Common myeloid progenitor, CD34-positive (primary cell): ENCODE results near the gene RBM5.
A peak's percentile ranks its signal among the peaks of the same experiment; 100 is the strongest.

Experiments used
- CTCF ChIA-PET: fragments of 350-600 bp; sonication (Branson Sonifier 250); formaldehyde crosslinking; loops from one replicate; lab custom pipeline; 2021; ENCODE audit warnings: antibody characterized with exemption; lab: Charles Lee
- POLR2A ChIA-PET: fragments of 350-600 bp; sonication (Branson Sonifier 250); formaldehyde crosslinking; loops from one replicate; lab custom pipeline; 2021; ENCODE audit warnings: antibody characterized with exemption; lab: Charles Lee
- DNase-seq, 3 donors: peaks; one replicate each; pipeline versions ENCODE4 v3.0.0 to v3.0.0-alpha.2; 2013
- H3K27ac ChIP-seq, 2 experiments: 1 replicate in 1 of 2; 2 replicates in 1 of 2; pipeline ENCODE4 v1.7.0; 2013; ENCODE audit warnings: inconsistent platforms in 2 of 2, low read length in 2 of 2, mild to moderate bottlenecking in 2 of 2, low read depth in 1 of 2, moderate library complexity in 1 of 2; ENCODE audit not compliant: severe bottlenecking in 2 of 2, insufficient read depth in 1 of 2, poor library complexity in 1 of 2
- H3K27me3 ChIP-seq, 5 experiments: replicated peaks in 2 of 5; 1 replicate in 3 of 5; 2 replicates in 2 of 5; pipeline versions ENCODE4 v1.6.1 to v1.7.0; 2013; ENCODE audit warnings: low read length in 4 of 5, mild to moderate bottlenecking in 2 of 5, moderate library complexity in 2 of 5, inconsistent platforms in 1 of 5; ENCODE audit not compliant: insufficient read depth in 5 of 5, control insufficient read depth in 4 of 5
- H3K36me3 ChIP-seq, 4 experiments: 1 replicate in 2 of 4; 2 replicates in 2 of 4; pipeline versions ENCODE4 v1.6.1 to v1.7.0; 2013; ENCODE audit warnings: low read length in 3 of 4, control low read depth in 1 of 4, mild to moderate bottlenecking in 1 of 4; ENCODE audit not compliant: control insufficient read depth in 4 of 4, insufficient read depth in 4 of 4
- H3K4me1 ChIP-seq, 4 experiments: 1 replicate in 3 of 4; 2 replicates in 1 of 4; pipeline versions ENCODE4 v1.6.1 to v1.7.1; 2013; ENCODE audit warnings: low read length in 3 of 4, mild to moderate bottlenecking in 3 of 4, control low read depth in 1 of 4, inconsistent platforms in 1 of 4, moderate library complexity in 1 of 4; ENCODE audit not compliant: control insufficient read depth in 4 of 4, insufficient read depth in 4 of 4; ENCODE audit errors: control extremely low read depth in 1 of 4
- H3K4me3 ChIP-seq, 7 experiments: 1 replicate in 4 of 7; 2 replicates in 3 of 7; pipeline versions ENCODE4 v1.5.1 to v1.7.0; 2013; ENCODE audit warnings: mild to moderate bottlenecking in 7 of 7, low read length in 6 of 7, moderate library complexity in 6 of 7, inconsistent platforms in 2 of 7, low read depth in 2 of 7, control low read depth in 1 of 7; ENCODE audit not compliant: insufficient read depth in 4 of 7, control insufficient read depth in 1 of 7; ENCODE audit errors: extremely low read depth in 1 of 7
- H3K9me3 ChIP-seq, 5 experiments: 1 replicate in 4 of 5; 2 replicates in 1 of 5; pipeline versions ENCODE4 v1.6.1 to v1.7.1; 2013; ENCODE audit warnings: low read length in 4 of 5, mild to moderate bottlenecking in 2 of 5, inconsistent platforms in 1 of 5, low read depth in 1 of 5, moderate library complexity in 1 of 5; ENCODE audit not compliant: control insufficient read depth in 4 of 5, insufficient read depth in 2 of 5; ENCODE audit errors: control extremely low read depth in 1 of 5
- WGBS: methylation state at CpG from one replicate; pipeline ENCODE4 v1.1.5; 2013; ENCODE audit not compliant: insufficient coverage; 5-methylcytosine and 5-hydroxymethylcytosine counted together

The RBM5 gene

GRCh38 chr3:50156549-50157493 is 68.1 kb downstream of the RBM5 start:
- CTCF ChIA-PET = interaction anchor here (0.7 to 2.0 kb wide), 14 partner anchors 11 to 65 kb away, joined by 3 to 9 read pairs (median 4); no protein-coding TSS in a partner anchor
- H3K27ac ChIP-seq = no peak overlapping the region
- no peaks in the 10 kb centered on the region for H3K36me3 ChIP-seq
- peaks cover 0 to 45% (median 24%) of the 10 kb centered on the region in 5 experiments for H3K27me3 ChIP-seq
- POLR2A ChIA-PET = no interaction called here
- WGBS = 41% methylated on average over 8 of the region's 20 CpGs
- no peak for DNase-seq
- H3K9me3 ChIP-seq = no peaks in the 10 kb centered on the region
- H3K4me1 ChIP-seq = peaks cover 0 to 29% (median 22%) of the 10 kb centered on the region in 4 experiments
- no peak overlapping the region for H3K4me3 ChIP-seq

- H3K27ac ChIP-seq = no peak overlapping the region
- peak in 2 of 3 donors; percentile 35 to 48 for DNase-seq
- 84% methylated on average over 9 of the region's 12 CpGs for WGBS
- POLR2A ChIA-PET = no interaction called here
- H3K9me3 ChIP-seq = no peaks in the 10 kb centered on the region
- no peak overlapping the region for H3K4me3 ChIP-seq
- CTCF ChIA-PET = interaction anchor here (0.7 to 2.0 kb wide), 8 partner anchors 8 to 100 kb away, joined by 3 to 7 read pairs (median 3); partner anchors contain the start of gene GNAT1
- H3K36me3 ChIP-seq = no peaks in the 10 kb centered on the region
- peaks cover 0 to 29% (median 22%) of the 10 kb centered on the region in 4 experiments for H3K4me1 ChIP-seq
- H3K27me3 ChIP-seq = peaks cover 0 to 44% (median 22%) of the 10 kb centered on the region in 5 experiments
These were observed 69.3 kb downstream of the RBM5 start for GRCh38 chr3:50157827-50158529.

DNA sequence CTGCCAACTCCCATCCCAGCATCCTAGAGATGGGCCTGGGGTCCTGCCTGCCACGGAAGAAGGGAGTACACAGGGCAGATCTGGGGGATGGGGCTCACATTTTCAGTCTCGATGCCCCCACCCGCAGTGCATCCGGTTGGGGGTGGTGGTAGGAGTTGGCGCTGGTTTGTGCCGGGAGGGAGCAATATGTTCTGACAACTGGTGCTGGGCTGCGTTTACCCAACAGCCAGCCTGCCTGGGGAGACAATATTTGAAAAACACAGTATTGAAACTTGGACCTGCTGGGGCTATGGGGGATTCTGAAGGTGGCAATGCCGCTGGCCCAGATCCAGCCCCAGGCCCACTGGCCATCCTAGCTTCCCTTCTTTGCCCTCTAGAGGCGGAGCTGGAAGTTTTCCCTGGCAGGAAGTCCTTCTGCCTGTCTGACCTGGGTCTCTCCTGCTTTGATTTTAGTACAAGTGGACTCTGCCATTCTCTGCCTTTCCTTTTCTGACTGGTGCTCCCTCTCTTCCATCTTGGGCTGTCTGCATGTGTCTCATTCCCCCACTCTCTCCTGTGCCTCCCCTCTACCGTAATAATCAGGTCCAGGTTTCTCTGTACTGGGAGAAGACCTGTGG is 69.9 kb downstream of the RBM5 start:
- no peaks in the 10 kb centered on the region for H3K36me3 ChIP-seq
- peaks cover 0 to 38% (median 17%) of the 10 kb centered on the region in 5 experiments for H3K27me3 ChIP-seq
- WGBS = 78% methylated on average over 9 of the region's 10 CpGs
- no peak overlapping the region for H3K27ac ChIP-seq
- ChIA-PET CTCF (interaction anchor here (0.7 to 2.0 kb wide), 8 partner anchors 8 to 99 kb away, joined by 3 to 7 read pairs (median 3); partner anchors contain the start of gene GNAT1), POLR2A (no interaction called here)
- no peak overlapping the region for H3K4me3 ChIP-seq
- peaks cover 0 to 29% (median 22%) of the 10 kb centered on the region in 4 experiments for H3K4me1 ChIP-seq
- no peaks in the 10 kb centered on the region for H3K9me3 ChIP-seq
- DNase-seq = no peak

- peaks cover 0 to 18% (median 12%) of the 10 kb centered on the region in 4 experiments for H3K4me1 ChIP-seq
- no peak overlapping the region for H3K27ac ChIP-seq
- CTCF ChIA-PET = no interaction called here
- no peak overlapping the region for H3K4me3 ChIP-seq
- 90% methylated on average over 5 of the region's 7 CpGs for WGBS
- peaks cover 0 to 23% (median 11%) of the 10 kb centered on the region in 5 experiments for H3K27me3 ChIP-seq
- DNase-seq = no peak
- no peaks in the 10 kb centered on the region for H3K36me3 ChIP-seq
- POLR2A ChIA-PET = no interaction called here
- no peaks in the 10 kb centered on the region for H3K9me3 ChIP-seq
These were observed 71.9 kb downstream of the RBM5 start for GRCh38 chr3:50160561-50160983.

GRCh38 chr3:50161320-50161719 is 72.6 kb downstream of the RBM5 start:
- no peak for DNase-seq
- no peak overlapping the region for H3K27ac ChIP-seq
- H3K4me3 ChIP-seq = no peak overlapping the region
- peaks cover 0 to 21% (median 12%) of the 10 kb centered on the region in 4 experiments for H3K4me1 ChIP-seq
- H3K9me3 ChIP-seq = no peaks in the 10 kb centered on the region
- H3K36me3 ChIP-seq = no peaks in the 10 kb centered on the region
- ChIA-PET CTCF (interaction anchor here (1.0 kb wide), 1 partner anchor 13 kb away, joined by 3 read pairs; no protein-coding TSS in a partner anchor), POLR2A (no interaction called here)
- H3K27me3 ChIP-seq = peaks cover 0 to 16% (median 7%) of the 10 kb centered on the region in 5 experiments
- 97% methylated on average over 13 of the region's 13 CpGs for WGBS

- Histone ChIP-seq H3K4me3 (no peak overlapping the region), H3K4me1 (peaks cover 0 to 15% (median 10%) of the 10 kb centered on the region in 4 experiments), H3K27ac (no peak overlapping the region), H3K36me3 (no peaks in the 10 kb centered on the region), H3K27me3 (peaks cover 0 to 6% (median 2%) of the 10 kb centered on the region in 5 experiments), H3K9me3 (no peaks in the 10 kb centered on the region)
- no peak for DNase-seq
- WGBS = 98% methylated on average over 5 of the region's 5 CpGs
- POLR2A ChIA-PET = no interaction called here
- CTCF ChIA-PET = interaction anchor here (1.0 to 1.3 kb wide), 4 partner anchors 9 to 27 kb away, joined by 3 to 4 read pairs (median 3); no protein-coding TSS in a partner anchor
These were observed 73.5 kb downstream of the RBM5 start for GRCh38 chr3:50162034-50162883.
